HepG2 (cell line): ENCODE results near the gene CHMP4B. TPM values are rescaled to one million over a fixed set of nuclear protein-coding genes. Genes with fewer than 3 reads are reported as not detected.
A peak's percentile ranks its signal among the peaks of the same experiment; 100 is the strongest.

ENCODE experiments used
- ESRRA ChIP-seq: sonication (generic); formaldehyde crosslinking; IDR thresholded peaks from 2 replicates; pipeline ENCODE4 v1.5.1; 2020; ENCODE audit warnings: mild to moderate bottlenecking, low read depth, missing genetic modification reagents
- FOXP4 ChIP-seq: sonication (generic); formaldehyde crosslinking; IDR thresholded peaks from 2 replicates; pipeline ENCODE4 v1.4.0; 2020; ENCODE audit warnings: missing genetic modification reagents
- GLI4 ChIP-seq: sonication (generic); formaldehyde crosslinking; IDR thresholded peaks from 2 replicates; pipeline ENCODE4 v1.5.1; 2020; ENCODE audit warnings: missing genetic modification reagents, mild to moderate bottlenecking, moderate library complexity, borderline replicate concordance
- HOXA9 ChIP-seq: sonication (generic); formaldehyde crosslinking; IDR thresholded peaks from 2 replicates; pipeline ENCODE4 v1.8.1; 2022; ENCODE audit warnings: missing genetic modification reagents, mild to moderate bottlenecking, moderate library complexity, borderline replicate concordance
- MLXIP ChIP-seq: sonication (generic); formaldehyde crosslinking; IDR thresholded peaks from 2 replicates; pipeline ENCODE4 v1.9.0; 2021; ENCODE audit warnings: missing genetic modification reagents, borderline replicate concordance
- PREB ChIP-seq: sonication (generic); formaldehyde crosslinking; IDR thresholded peaks from 2 replicates; pipeline ENCODE4 v1.4.0; 2020; ENCODE audit warnings: missing genetic modification reagents
- SOX13 ChIP-seq, 3 experiments: fragments of 450-650 bp in 1 of 3; sonication (generic) in 1 of 3; formaldehyde crosslinking in 1 of 3; IDR thresholded peaks in 2 of 3; conservative IDR thresholded peaks in 1 of 3; 2 replicates each; pipeline versions ENCODE4 v1.5.0 to v1.6.1; 2016 to 2020; ENCODE audit warnings: antibody characterized with exemption in 1 of 3, mild to moderate bottlenecking in 1 of 3, missing compliant biosample characterization in 1 of 3, missing genetic modification reagents in 1 of 3, moderate library complexity in 1 of 3
- XBP1 ChIP-seq: sonication (generic); formaldehyde crosslinking; IDR thresholded peaks from 2 replicates; pipeline ENCODE4 v1.5.0; 2020; ENCODE audit warnings: missing genetic modification reagents
- ZBTB34 ChIP-seq: sonication (generic); formaldehyde crosslinking; IDR thresholded peaks from 2 replicates; pipeline ENCODE4 v1.8.0; 2022; ENCODE audit warnings: mild to moderate bottlenecking, missing genetic modification reagents
- ZNF264 ChIP-seq: sonication (generic); formaldehyde crosslinking; IDR thresholded peaks from 2 replicates; pipeline ENCODE4 v1.4.0; 2020; ENCODE audit warnings: missing genetic modification reagents
- ZNF276 ChIP-seq: sonication (generic); formaldehyde crosslinking; IDR thresholded peaks from 2 replicates; pipeline ENCODE4 v1.4.0; 2020; ENCODE audit warnings: mild to moderate bottlenecking, low read depth, missing genetic modification reagents
- ZNF674 ChIP-seq: sonication (generic); formaldehyde crosslinking; IDR thresholded peaks from 2 replicates; pipeline ENCODE4 v1.5.0; 2020; ENCODE audit warnings: low read depth, mild to moderate bottlenecking, missing genetic modification reagents
- ZNF782 ChIP-seq: sonication (generic); formaldehyde crosslinking; IDR thresholded peaks from 2 replicates; pipeline ENCODE4 v1.4.0; 2020; ENCODE audit warnings: missing genetic modification reagents, mild to moderate bottlenecking, borderline replicate concordance
- polyA plus RNA-seq, 8 experiments: library from polyadenylated mRNA; depleted of rRNA in 3 of 8; stranded (reverse) in 7 of 8; unstranded in 1 of 8; fragments of >200 nt; fragmentation: Illumina TruSeq in 4 of 8; extraction: Trizol in 4 of 8; gene quantifications; 2 replicates each; pipeline versions ENCODE4 v1.2.1 to v1.2.3, GENCODE V29; 2011 to 2016; ENCODE audit warnings: low read depth in 4 of 8, missing spikeins in 1 of 8, mixed read lengths in 1 of 8; ENCODE audit not compliant: insufficient read depth in 1 of 8
- total RNA-seq, 5 experiments: library from RNA; depleted of rRNA; stranded (reverse); fragments of >200 nt; fragmentation: Illumina TruSeq; extraction: Trizol; gene quantifications; 2 replicates each; pipeline ENCODE4 v1.2.3, GENCODE V29; 2016; ENCODE audit warnings: low read depth in 1 of 5

The CHMP4B gene
- total and polyA plus RNA-seq, 2 of the 13 experiments (the other 11 are each of a cell fraction or from before 2014, with no cell fraction given): 40.1 to 45.6 TPM

DNA sequence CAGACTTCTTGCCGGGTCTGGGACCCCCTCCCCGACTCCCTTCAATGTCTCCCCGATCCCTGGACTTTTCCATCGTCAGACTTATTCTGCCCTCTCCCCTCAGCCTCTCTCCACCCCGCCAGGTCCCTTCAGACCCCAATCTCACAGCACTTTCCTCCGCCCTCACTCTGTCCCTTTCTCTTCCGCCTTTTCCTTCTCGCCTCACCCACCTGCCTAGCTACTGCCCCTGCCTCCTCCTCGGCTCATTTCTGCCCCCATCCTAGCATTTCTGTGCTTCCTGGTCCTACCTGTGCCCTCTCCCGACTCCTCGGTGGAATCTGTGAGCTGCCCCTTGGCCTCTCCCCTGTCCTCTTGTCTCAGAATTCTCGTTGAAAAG lies 616 bp downstream of the CHMP4B start (continued):
- no peak for TF ChIP-seq MLXIP (CRISPR knock-in tag)
- no peak; the same call in 1 of the 2 replicates for TF ChIP-seq PREB (CRISPR knock-in tag)
- TF ChIP-seq ZBTB34: no peak
- no peak for TF ChIP-seq FOXP4 (CRISPR knock-in tag)
- peak; percentile 39; the same call in 1 of the 2 replicates for TF ChIP-seq ZNF674 (CRISPR knock-in tag)
- TF ChIP-seq ESRRA: no peak
- TF ChIP-seq GLI4 (CRISPR knock-in tag): 0 out of 2 replicates have a peak, but pooled peaks have one; percentile 12
- no peak for TF ChIP-seq SOX13 (IDR thresholded peaks at IDR 0.05)
- TF ChIP-seq SOX13 (CRISPR knock-in tag; conservative IDR thresholded peaks at IDR 0.05 in 1 of 2, IDR thresholded peaks at IDR 0.05 in 1 of 2): no peak
- no peak for TF ChIP-seq HOXA9 (CRISPR knock-in tag)
- TF ChIP-seq XBP1 (CRISPR knock-in tag): no peak
- 0 out of 2 replicates have a peak, but pooled peaks have one; percentile 15 for TF ChIP-seq ZNF276
- TF ChIP-seq ZNF264 (CRISPR knock-in tag): no peak
- TF ChIP-seq ZNF782 (CRISPR knock-in tag): no peak
- TF ChIP-seq, all 625 proteins: peak for 39
